Natural killer cell (primary cell): ENCODE data around the gene MED13. TPM values are rescaled to one million over a fixed set of nuclear protein-coding genes. Genes with fewer than 3 reads are reported as not detected.

ENCODE experiments used
- ATAC-seq, 3 donors: fragments of 150-1000 bp in 2 of 3; fragments of 200-7000 bp in 1 of 3; cut with Tn5 transposase; 1 replicate in 1 of 3; 2 replicates in 2 of 3; pipeline ENCODE4 v1.10.0; 2021; ENCODE audit warnings: mild to moderate bottlenecking in 2 of 3, moderate library complexity in 2 of 3
- DNase-seq, 2 donors: peaks; one replicate each; pipeline versions ENCODE4 v3.0.0 to v3.0.0-alpha.2; 2013 to 2021; ENCODE audit warnings: mixed read lengths in 1 of 2
- H3K27ac ChIP-seq: one replicate; pipeline ENCODE4 v1.5.1; 2013; ENCODE audit warnings: mild to moderate bottlenecking, low read length
- H3K27me3 ChIP-seq: one replicate; pipeline ENCODE4 v1.6.1; 2013; ENCODE audit warnings: low read length; ENCODE audit not compliant: control insufficient read depth, insufficient read depth
- H3K36me3 ChIP-seq: one replicate; pipeline ENCODE4 v1.6.1; 2013; ENCODE audit warnings: low read length; ENCODE audit not compliant: control insufficient read depth, insufficient read depth
- H3K4me1 ChIP-seq: one replicate; pipeline ENCODE4 v1.6.1; 2013; ENCODE audit warnings: low read length; ENCODE audit not compliant: control insufficient read depth, insufficient read depth
- H3K4me3 ChIP-seq: one replicate; pipeline ENCODE4 v1.5.1; 2013; ENCODE audit warnings: low read length
- H3K9me3 ChIP-seq: one replicate; pipeline ENCODE4 v1.6.1; 2013; ENCODE audit warnings: low read length; ENCODE audit not compliant: control insufficient read depth, insufficient read depth
- H3K27ac Mint-ChIP-seq, 2 donors: one replicate each; pipeline ENCODE4 v1.8.0; 2022; ENCODE audit warnings: mild to moderate bottlenecking in 2 of 2, mixed read lengths in 2 of 2, moderate library complexity in 1 of 2
- H3K27me3 Mint-ChIP-seq, 2 donors: one replicate each; pipeline ENCODE4 v1.8.0; 2022; ENCODE audit warnings: low read depth in 2 of 2, mixed read lengths in 2 of 2
- H3K36me3 Mint-ChIP-seq: one replicate; pipeline ENCODE4 v1.8.0; 2022; ENCODE audit warnings: mixed read lengths
- H3K4me1 Mint-ChIP-seq, 2 donors: one replicate each; pipeline ENCODE4 v1.8.0; 2022; ENCODE audit warnings: mixed read lengths in 2 of 2
- H3K4me3 Mint-ChIP-seq: one replicate; pipeline ENCODE4 v1.8.0; 2022; ENCODE audit warnings: mild to moderate bottlenecking, moderate library complexity, mixed read lengths
- H3K9me3 Mint-ChIP-seq, 2 donors: one replicate each; pipeline ENCODE4 v1.8.0; 2022; ENCODE audit warnings: mixed read lengths in 2 of 2
- WGBS: methylation state at CpG from one replicate; pipeline ENCODE4 v1.1.7; 2013; ENCODE audit warnings: missing lambda C conversion rate; ENCODE audit not compliant: insufficient coverage; 5-methylcytosine and 5-hydroxymethylcytosine counted together
- intact Hi-C: fragments of 100-400 bp; cut with micrococcal nuclease; formaldehyde crosslinking; loops from one replicate; pipeline ENCODE4 v1.14.2; 2022
- total RNA-seq, 4 donors: library from RNA; stranded (reverse); fragments of 120-200 nt in 1 of 4; gene quantifications; one replicate each; pipeline versions ENCODE4 v1.2.3 to v1.2.4, GENCODE V29; 2013 to 2022
- TF ChIP-seq, protein P1 (sequence below): fragments of 200-600 bp; IDR thresholded peaks from one replicate; pipeline ENCODE4 v1.8.0; 2022; ENCODE audit warnings: antibody characterized with exemption

Gene MED13
- total RNA-seq, 3 donors from 2014 or later (not counting 1 experiment from before 2014, with no cell fraction given), result 107 to 122 (median 116) TPM

DNA sequence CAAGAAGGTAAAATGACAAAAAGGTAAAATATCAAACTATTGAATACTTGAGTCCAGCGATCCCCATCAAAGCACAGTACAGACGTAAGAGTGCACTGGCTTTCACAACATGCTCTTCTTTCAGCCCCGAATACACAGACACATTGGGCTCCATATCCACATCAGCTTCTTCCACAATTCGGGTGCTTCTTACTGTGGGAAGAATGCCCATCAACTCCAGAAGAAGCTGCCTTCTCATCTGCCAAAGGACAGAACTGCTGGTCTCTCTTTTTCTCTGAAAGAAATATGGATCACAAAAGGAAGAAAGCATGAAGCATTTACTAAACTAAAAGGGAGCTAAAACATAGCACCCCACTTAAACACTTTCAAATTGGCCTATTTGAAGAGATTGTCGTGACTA is 157.7 kb downstream of the MED13 start:
- no peak overlapping the region for H3K4me3 ChIP-seq
- H3K27me3 Mint-ChIP-seq, result no peaks in the 10 kb centered on the region
- H3K4me1 ChIP-seq, result peaks cover 6% of the 10 kb centered on the region
- H3K27ac ChIP-seq, result no peak overlapping the region
- H3K36me3 Mint-ChIP-seq, result peaks cover 16% of the 10 kb centered on the region
- peaks cover 0 to 12% of the 10 kb centered on the region in 2 donors for H3K4me1 Mint-ChIP-seq
- TF ChIP-seq, protein P1, sequence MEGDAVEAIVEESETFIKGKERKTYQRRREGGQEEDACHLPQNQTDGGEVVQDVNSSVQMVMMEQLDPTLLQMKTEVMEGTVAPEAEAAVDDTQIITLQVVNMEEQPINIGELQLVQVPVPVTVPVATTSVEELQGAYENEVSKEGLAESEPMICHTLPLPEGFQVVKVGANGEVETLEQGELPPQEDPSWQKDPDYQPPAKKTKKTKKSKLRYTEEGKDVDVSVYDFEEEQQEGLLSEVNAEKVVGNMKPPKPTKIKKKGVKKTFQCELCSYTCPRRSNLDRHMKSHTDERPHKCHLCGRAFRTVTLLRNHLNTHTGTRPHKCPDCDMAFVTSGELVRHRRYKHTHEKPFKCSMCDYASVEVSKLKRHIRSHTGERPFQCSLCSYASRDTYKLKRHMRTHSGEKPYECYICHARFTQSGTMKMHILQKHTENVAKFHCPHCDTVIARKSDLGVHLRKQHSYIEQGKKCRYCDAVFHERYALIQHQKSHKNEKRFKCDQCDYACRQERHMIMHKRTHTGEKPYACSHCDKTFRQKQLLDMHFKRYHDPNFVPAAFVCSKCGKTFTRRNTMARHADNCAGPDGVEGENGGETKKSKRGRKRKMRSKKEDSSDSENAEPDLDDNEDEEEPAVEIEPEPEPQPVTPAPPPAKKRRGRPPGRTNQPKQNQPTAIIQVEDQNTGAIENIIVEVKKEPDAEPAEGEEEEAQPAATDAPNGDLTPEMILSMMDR, result no peak
- no peak for ATAC-seq
- H3K27ac Mint-ChIP-seq, result no peak overlapping the region
- DNase-seq, result no peak
- WGBS, result 98% methylated on average over 4 of the region's 5 CpGs
- no peaks in the 10 kb centered on the region for H3K9me3 Mint-ChIP-seq
- H3K4me3 Mint-ChIP-seq, result no peak overlapping the region
- H3K27me3 ChIP-seq, result no peaks in the 10 kb centered on the region
- H3K36me3 ChIP-seq, result peaks cover 41% of the 10 kb centered on the region
- intact Hi-C loops, result no loop called here
- no peaks in the 10 kb centered on the region for H3K9me3 ChIP-seq

DNA sequence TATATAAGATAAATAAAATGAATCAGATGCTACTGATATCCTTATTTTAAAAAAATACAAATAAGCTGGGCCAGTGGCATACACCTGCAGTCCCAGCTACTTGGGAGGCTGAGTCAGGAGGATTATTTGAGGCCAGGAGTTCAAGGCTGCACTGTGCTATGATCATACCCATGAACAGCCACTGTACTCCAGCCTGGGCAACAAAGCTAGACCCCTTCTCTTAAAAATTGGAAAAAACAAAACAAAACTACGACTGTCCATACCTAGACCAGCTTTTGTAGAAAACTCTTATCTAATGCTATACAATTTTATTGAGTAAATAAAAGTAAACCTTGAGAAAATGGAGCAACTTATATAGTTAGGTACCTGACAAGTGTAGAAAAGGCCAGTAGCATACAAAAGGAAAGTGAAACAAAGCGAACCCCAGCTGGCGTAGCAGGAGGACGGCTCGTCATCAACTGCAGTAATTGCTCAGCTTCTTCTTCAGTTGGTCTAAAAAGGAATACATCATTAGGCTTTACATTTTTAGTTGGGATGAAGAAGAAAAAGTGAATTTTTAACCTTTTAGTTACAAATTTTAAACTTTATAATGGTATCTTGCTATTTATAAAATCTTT is 160.9 kb downstream of the MED13 start:
- H3K27me3 Mint-ChIP-seq, result no peaks in the 10 kb centered on the region
- H3K4me1 ChIP-seq, result peaks cover 6% of the 10 kb centered on the region
- H3K36me3 Mint-ChIP-seq, result peaks cover 8% of the 10 kb centered on the region
- peaks cover 0 to 12% of the 10 kb centered on the region in 2 donors for H3K4me1 Mint-ChIP-seq
- peak overlapping the region; percentile 59 for H3K4me3 Mint-ChIP-seq
- TF ChIP-seq, protein P1, result no peak
- ATAC-seq, result peak; percentile 83 to 97 (median 83)
- peak overlapping the region; percentile 85 to 87 for H3K27ac Mint-ChIP-seq
- peak overlapping the region; percentile 20 for H3K4me3 ChIP-seq
- no peaks in the 10 kb centered on the region for H3K9me3 Mint-ChIP-seq
- H3K36me3 ChIP-seq, result peaks cover 30% of the 10 kb centered on the region
- no peaks in the 10 kb centered on the region for H3K9me3 ChIP-seq
- H3K27ac ChIP-seq, result peak overlapping the region; percentile 64
- intact Hi-C loops, result no loop called here
- no peaks in the 10 kb centered on the region for H3K27me3 ChIP-seq
- peak in 1 of 2 donors; percentile 75 for DNase-seq
- 37% methylated on average over 4 of the region's 5 CpGs for WGBS

DNA sequence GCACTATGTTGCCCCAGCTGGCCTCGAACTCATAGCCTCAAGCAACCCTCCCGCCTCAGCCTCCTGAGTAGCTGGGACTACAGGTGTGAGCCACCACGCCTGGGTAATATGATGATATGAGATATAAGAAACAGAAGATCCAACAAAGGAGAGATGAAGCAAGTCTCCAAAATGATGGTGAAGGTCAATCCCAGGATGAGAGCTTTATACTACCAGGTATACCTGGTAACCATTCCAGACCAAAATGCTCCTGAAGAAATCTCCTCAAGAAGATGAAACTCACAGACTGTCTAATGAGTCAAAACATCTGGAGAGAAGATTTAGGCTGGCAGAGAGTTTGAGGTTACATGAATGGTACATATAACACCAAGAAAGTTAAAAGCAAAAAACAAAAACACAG is 161.8 kb downstream of the MED13 start:
- Histone ChIP-seq H3K36me3 (peaks cover 28% of the 10 kb centered on the region), H3K9me3 (no peaks in the 10 kb centered on the region), H3K27me3 (no peaks in the 10 kb centered on the region), H3K27ac (no peak overlapping the region), H3K4me1 (peaks cover 6% of the 10 kb centered on the region), H3K4me3 (no peak overlapping the region)
- Mint-ChIP-seq H3K27ac (peak overlapping the region; percentile 85 to 87), H3K36me3 (peaks cover 8% of the 10 kb centered on the region), H3K27me3 (no peaks in the 10 kb centered on the region), H3K4me3 (peak overlapping the region; percentile 59), H3K9me3 (no peaks in the 10 kb centered on the region), H3K4me1 (peaks cover 0 to 12% of the 10 kb centered on the region in 2 donors)
- TF ChIP-seq, protein P1, result no peak
- ATAC-seq (no peak), DNase-seq (no peak)
- intact Hi-C loops, result no loop called here
- WGBS, result 98% methylated on average over 3 of the region's 3 CpGs
